Kidney epithelial cell (primary cell): ENCODE results near the gene LRRFIP1. TPM values are rescaled to one million over a fixed set of nuclear protein-coding genes. Genes with fewer than 3 reads are reported as not detected.

Experiments used
- DNase-seq: peaks from one replicate; pipeline ENCODE4 v3.0.0-alpha.2; 2010; ENCODE audit warnings: low read depth
- H3K27me3 ChIP-seq: 2 replicates; pipeline ENCODE4 v1.6.0; 2011; ENCODE audit warnings: low read length; ENCODE audit not compliant: control insufficient read depth, insufficient read depth
- H3K36me3 ChIP-seq: 2 replicates; pipeline ENCODE4 v1.5.1; 2011; ENCODE audit warnings: low read length; ENCODE audit not compliant: control insufficient read depth, insufficient read depth
- H3K4me3 ChIP-seq: 2 replicates; pipeline ENCODE4 v1.5.1; 2011; ENCODE audit warnings: low read depth, mild to moderate bottlenecking, control low read depth, low read length
- CTCF ChIP-seq: IDR thresholded peaks from 2 replicates; pipeline ENCODE4 v1.5.1; 2011; ENCODE audit warnings: mild to moderate bottlenecking, moderate library complexity, low read length, control low read depth, inconsistent platforms; ENCODE audit not compliant: insufficient read depth, poor library complexity, severe bottlenecking
- total RNA-seq: library from RNA; depleted of rRNA; stranded (reverse); fragments of >200 nt; gene quantifications from 2 replicates; pipeline ENCODE4 v1.2.3, GENCODE V29; 2015

Gene LRRFIP1
- total RNA-seq, 1 donor from 2014 or later: 97.5 TPM

DNA sequence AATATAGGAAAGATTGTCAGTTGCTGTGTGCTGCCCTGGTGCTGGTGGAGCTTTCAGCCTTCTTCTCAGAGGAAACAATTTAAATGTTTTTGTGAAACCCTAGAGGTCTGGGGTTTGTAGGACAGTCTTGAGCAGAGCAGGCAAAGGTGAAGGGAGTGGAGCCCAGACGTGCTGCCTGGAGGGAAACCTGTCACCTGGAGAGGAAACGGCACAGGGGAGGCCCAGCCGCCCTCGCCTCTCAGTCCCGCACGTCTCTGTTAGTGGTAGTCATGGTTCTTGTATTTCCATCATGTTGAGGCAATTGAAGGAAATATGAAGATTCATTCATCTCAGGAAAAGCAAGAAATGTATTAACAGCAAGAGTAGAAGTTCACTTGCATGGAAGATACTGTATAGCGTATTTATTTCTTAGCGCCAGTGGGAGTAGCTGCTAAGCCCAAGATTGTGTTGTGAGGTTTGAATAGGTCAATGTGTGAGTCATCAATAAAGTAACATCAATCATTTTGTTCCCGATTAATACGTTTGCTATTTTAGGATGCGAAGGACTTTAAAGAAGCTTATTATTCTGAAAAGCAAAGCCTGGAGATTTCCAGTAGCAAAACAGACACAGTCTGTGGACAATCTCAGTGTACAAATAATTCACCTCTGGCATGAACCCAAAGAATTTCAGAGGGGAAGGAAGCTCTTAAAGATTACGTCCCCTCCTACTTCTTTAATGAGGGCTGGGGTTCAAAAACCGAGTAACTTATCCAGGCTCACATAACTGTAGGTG, 70.4 kb downstream of the LRRFIP1 start:
- no peak for DNase-seq
- Histone ChIP-seq H3K27me3 (no peaks in the 10 kb centered on the region), H3K4me3 (no peak overlapping the region), H3K36me3 (no peaks in the 10 kb centered on the region)
- no peak for TF ChIP-seq CTCF

GRCh38 chr2:237698358-237698694, 70.9 kb downstream of the LRRFIP1 start:
- Histone ChIP-seq H3K27me3 (no peaks in the 10 kb centered on the region), H3K36me3 (no peaks in the 10 kb centered on the region), H3K4me3 (no peak overlapping the region)
- no peak for DNase-seq
- no peak for TF ChIP-seq CTCF

DNA sequence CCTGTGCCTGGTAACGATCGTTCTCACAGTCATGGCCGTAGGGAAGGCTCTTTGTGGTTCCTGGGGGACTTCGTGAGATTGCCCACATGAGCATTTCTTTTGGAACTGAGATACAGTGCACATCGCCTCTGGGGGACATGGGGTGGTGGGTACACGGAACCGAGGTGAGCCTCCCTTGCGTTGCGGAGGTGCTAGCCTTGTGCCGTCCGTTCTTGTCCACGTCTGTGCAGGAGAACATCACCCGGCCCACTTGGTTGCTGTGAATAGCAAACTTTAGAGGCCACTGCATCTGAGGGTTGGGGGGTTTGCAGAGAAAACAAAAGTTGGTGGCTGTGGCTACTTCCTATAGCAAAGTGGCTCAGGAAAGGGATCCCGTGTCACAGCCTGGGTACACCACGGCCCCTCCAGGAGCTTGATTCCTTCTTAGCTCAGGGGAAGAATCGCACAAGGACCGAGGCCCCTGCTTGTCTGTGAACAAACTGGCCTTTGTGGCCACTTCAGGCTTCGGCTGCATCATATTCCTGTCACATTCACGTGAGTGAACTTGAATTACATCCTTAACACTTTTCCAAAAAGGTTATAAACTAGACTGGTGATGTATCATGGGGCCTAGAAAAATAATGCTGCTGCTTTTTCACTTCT, 72.6 kb downstream of the LRRFIP1 start:
- Histone ChIP-seq H3K4me3 (no peak overlapping the region), H3K27me3 (no peaks in the 10 kb centered on the region), H3K36me3 (no peaks in the 10 kb centered on the region)
- no peak for DNase-seq
- TF ChIP-seq CTCF: no peak

DNA sequence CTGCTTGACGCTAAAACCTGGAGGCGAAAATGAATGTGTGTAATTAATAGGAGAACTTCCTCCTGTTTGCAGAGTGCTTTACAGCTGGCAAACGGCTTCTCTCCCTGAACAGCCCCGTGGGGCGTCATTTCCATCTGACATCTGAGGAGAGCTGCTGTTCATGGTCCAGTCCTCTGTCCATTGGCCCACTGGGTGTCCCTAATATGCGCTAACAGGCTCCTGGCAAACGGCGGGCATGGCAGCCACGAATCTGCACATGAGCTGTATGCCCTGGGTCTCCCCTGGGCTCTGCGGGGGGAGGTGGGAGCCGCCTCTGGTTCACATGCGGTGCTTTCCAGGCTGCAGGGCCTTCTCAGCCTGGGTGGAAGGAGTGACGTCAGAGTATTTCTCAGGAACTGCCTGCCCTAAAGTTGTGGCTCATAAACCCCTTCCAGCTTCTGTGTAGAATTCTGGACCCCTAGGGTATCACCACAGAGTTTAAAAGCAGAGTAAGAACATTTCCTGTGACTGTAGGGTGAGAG, 73.2 kb downstream of the LRRFIP1 start:
- Histone ChIP-seq H3K4me3 (no peak overlapping the region), H3K27me3 (no peaks in the 10 kb centered on the region), H3K36me3 (no peaks in the 10 kb centered on the region)
- peak; percentile 67 for DNase-seq
- TF ChIP-seq CTCF: no peak

GRCh38 chr2:237701033-237701858, 73.9 kb downstream of the LRRFIP1 start:
- Histone ChIP-seq H3K27me3 (no peaks in the 10 kb centered on the region), H3K4me3 (no peak overlapping the region), H3K36me3 (no peaks in the 10 kb centered on the region)
- no peak for TF ChIP-seq CTCF
- no peak for DNase-seq
